Measurements from ENCODE around the gene SLF1.

The SLF1 gene

DNA sequence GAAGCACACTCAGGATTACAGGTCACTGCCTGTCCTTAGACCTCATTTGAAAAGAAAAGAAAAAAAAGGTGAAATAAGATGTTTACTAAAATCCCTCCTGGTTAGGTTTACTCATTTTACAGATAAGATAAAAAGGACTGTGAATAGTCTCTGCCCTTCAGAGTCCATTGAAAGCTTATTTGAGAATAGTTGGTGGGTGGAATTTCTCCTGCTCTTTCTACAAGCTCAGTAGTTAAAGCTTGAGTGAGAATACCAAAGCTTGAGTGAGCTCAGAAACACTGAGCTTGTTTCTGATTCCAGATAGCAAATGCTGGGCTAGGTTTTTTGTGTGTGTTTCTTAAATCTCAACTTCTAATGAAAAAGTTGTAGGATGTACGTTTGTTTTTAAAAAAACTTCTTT lies 106.7 kb downstream of the SLF1 start:
- DNase-seq = no peak

DNA sequence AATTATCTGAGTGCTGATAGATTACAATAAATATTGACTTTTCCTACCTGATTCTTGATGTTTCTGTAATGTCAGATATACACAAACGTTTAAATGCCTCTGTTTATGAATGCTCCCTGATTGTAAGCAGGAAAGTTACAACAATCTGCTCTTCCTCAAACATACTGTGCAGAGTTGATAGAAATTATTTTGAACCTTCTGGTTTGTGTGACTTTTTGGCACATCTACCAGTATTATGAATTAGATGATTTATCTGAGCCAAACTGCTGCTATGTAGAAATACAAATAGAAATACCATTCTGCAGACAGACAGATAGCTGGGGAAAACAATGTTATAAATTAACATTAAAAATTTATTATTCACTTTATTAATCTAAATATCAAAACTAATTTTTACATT lies 113.0 kb downstream of the SLF1 start:
- no peak for DNase-seq

DNA sequence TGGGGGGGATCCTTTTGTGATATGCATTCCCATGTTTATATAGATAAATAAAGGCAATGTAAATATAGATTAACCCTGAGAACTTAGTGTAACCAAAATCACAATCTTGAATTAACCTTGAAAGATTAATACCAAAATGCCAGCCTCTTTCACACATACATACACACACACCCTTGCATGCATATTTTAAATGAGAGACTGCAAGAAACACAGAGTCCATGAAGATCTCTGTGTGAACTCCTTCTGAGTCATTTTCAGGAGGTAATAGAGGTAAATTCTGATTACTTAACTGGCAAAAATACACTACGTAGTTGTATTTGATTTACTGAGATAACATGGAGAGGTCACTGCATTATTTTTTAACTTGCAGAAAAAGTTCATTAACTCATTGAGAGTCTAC lies 118.0 kb downstream of the SLF1 start:
- DNase-seq = no peak

DNA sequence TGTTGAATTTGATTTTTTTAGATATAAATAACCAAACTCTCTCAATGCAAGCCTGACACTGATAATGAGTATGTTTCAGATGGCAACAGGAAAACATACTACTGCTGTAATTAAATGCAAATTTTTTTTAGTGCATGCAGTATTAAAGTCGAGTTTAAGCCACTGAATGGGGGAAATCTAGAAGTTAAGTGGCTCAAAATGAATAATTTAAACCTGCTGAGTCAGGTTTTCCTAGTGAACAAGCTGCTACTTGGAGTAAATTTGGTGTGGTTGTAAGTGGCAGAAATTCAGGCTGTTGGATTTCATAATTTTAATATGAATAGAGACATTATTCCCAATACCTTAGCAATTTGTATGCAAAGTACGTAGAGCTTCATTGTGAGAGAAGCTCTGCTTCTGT lies 121.8 kb downstream of the SLF1 start:
- DNase-seq = no peak

DNA sequence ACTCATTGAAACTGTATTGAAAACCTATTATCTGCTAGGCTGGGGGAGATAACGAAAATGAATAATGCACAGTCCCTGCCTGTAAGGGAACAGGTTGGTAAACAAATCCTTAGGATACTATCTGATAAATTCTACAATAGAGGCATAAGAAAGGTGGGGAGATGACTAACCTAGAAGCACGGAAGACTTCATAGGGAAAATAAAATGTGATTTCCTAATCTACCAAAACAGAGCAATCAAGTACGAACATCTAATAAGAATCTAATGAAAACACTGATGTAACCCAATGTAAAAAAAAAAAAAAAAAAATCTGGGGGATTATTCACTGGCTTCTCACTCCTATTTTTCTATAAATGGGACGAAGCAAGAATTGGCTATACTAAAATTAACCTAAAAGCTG lies 124.4 kb downstream of the SLF1 start:
- no peak for DNase-seq

DNA sequence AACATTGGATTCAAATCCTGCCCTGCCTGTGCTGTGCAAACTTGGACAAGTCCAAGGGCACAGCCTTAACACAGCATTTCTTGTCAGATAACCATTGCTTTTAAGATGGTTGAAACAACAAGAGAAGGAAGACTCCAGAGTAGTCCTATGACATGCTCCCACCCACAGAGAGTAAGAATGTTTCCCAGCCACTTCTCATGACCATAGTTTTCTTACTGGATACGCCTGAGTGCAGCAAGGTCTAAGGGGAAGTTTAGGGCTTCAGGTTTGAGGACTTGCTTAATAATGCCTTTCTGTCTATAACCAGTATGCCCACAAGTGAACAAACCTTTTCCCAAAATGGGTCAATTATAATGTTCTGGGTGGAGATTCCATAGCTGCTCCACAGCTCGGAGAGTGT lies 126.4 kb downstream of the SLF1 start:
- DNase-seq = no peak

DNA sequence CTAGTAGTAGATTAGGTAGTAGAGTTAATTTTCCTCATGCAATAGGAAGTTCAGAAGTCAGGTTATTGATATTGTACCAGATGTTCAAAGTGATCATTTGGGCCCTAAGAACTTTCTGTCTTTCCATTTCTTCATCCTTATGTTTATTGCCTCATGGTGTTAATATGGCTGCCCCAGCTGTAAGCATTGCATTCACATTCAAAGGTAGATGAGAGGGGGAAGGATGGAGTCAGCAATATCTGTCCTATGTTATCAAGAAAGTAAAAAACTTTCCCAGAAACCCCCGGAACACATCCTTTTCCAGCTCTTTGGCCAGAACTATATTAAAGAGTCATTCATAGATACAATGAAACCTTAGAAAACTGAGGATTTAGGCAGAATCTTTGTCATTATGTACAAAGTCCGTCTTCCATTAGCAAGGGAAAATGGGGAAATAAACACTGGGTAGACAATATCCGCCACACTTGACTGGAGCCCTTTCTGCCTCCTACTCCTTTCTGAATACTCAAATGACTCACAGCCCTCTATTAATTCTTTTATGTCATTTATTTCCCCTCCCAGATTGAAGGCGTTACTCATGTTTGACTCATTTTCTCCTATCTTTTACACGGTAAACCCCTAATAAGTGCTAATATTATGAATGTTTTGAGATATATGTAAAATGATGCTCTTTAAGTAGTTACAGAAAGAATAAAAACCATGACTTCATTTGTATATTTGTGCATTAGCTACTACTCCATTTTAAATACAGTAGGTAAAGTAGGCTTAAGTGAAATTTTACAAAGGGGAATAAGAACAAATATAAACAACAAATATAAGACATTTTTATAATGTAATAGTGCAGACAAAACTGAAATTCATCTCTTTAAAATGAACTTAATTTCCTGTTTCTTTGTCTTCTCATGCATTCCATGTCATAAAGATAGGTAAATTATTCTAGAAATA lies 127.6 kb downstream of the SLF1 start:
- peak; percentile 61 for DNase-seq

DNA sequence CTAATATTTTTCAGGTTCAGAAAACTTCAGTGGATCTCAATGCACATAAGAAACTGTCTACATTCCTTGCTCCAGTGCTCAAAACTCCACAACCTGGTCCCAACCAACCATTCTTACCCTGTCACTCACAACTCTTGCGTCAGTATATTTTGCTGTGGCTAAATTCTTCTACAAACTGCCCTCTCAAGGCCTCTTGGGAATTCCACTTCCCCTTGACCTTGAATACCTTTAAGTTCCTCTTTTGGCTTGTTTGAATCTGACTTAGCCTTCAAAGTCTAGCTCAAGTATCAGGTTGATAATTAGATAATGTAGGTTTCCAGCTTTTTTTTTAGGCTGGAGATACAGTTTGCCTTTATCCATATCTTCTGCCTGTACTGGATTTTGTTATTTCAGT lies 128.3 kb downstream of the SLF1 start:
- peak; percentile 5 for DNase-seq

All from HCEC 1CT (cell line).